Activated T-cell treated with anti-CD3 and anti-CD28 coated beads for 48 hours (primary cell): ENCODE results near the gene MOB3B.

Experiments
- DNase-seq: peaks from one replicate; pipeline ENCODE4 v3.0.0-alpha.2; 2020; ENCODE audit warnings: low read depth

The MOB3B gene

GRCh38 chr9:27276193-27277030 is 253.2 kb downstream of the MOB3B start:
- no peak for DNase-seq
